Trophoblast cell (in vitro differentiated cells and primary cell): ENCODE results near the gene TPCN1.

Experiments
- DNase-seq, 2 donors: peaks; one replicate each; pipeline ENCODE4 v3.0.0-alpha.2; 2016
- H2AFZ ChIP-seq: 2 replicates; pipeline ENCODE4 v1.6.1; 2013; ENCODE audit warnings: low read length, moderate library complexity, mild to moderate bottlenecking; ENCODE audit not compliant: insufficient read depth, poor library complexity
- H2AK5ac ChIP-seq: 2 replicates; pipeline ENCODE4 v1.6.1; 2013; ENCODE audit warnings: mild to moderate bottlenecking, low read length
- H2BK120ac ChIP-seq: 2 replicates; pipeline ENCODE4 v1.6.1; 2013; ENCODE audit warnings: low read length, mild to moderate bottlenecking, moderate library complexity; ENCODE audit not compliant: insufficient read depth, poor library complexity
- H2BK12ac ChIP-seq: 2 replicates; pipeline ENCODE4 v1.6.1; 2013; ENCODE audit warnings: mild to moderate bottlenecking, low read length, moderate library complexity
- H2BK5ac ChIP-seq: 2 replicates; pipeline ENCODE4 v1.6.1; 2013; ENCODE audit warnings: low read length, low read depth, moderate library complexity, mild to moderate bottlenecking; ENCODE audit not compliant: poor library complexity
- H3K14ac ChIP-seq: 2 replicates; pipeline ENCODE4 v1.6.1; 2013; ENCODE audit warnings: mild to moderate bottlenecking, low read length
- H3K18ac ChIP-seq: 2 replicates; pipeline ENCODE4 v1.6.1; 2013; ENCODE audit warnings: mild to moderate bottlenecking, low read length
- H3K23ac ChIP-seq: 2 replicates; pipeline ENCODE4 v1.6.1; 2013; ENCODE audit warnings: low read length
- H3K27ac ChIP-seq: 2 replicates; pipeline ENCODE4 v1.5.1; 2013; ENCODE audit warnings: low read depth, mild to moderate bottlenecking, inconsistent platforms, low read length, moderate library complexity
- H3K27me3 ChIP-seq: 2 replicates; pipeline ENCODE4 v1.6.1; 2013; ENCODE audit warnings: inconsistent platforms, mild to moderate bottlenecking, low read length, moderate library complexity; ENCODE audit not compliant: insufficient read depth
- H3K36me3 ChIP-seq, 2 experiments: 1 replicate in 1 of 2; 2 replicates in 1 of 2; pipeline ENCODE4 v1.6.1; 2013; ENCODE audit warnings: low read length in 2 of 2, mild to moderate bottlenecking in 2 of 2, moderate library complexity in 1 of 2; ENCODE audit not compliant: insufficient read depth in 2 of 2, control insufficient read depth in 1 of 2
- H3K4ac ChIP-seq: 2 replicates; pipeline ENCODE4 v1.6.1; 2013; ENCODE audit warnings: low read depth, mild to moderate bottlenecking, low read length, moderate library complexity
- H3K4me1 ChIP-seq, 2 experiments: 1 replicate in 1 of 2; 2 replicates in 1 of 2; pipeline ENCODE4 v1.6.1; 2013; ENCODE audit warnings: low read length in 2 of 2, mild to moderate bottlenecking in 2 of 2, moderate library complexity in 1 of 2; ENCODE audit not compliant: insufficient read depth in 2 of 2, control insufficient read depth in 1 of 2
- H3K4me2 ChIP-seq: 2 replicates; pipeline ENCODE4 v1.6.1; 2013; ENCODE audit warnings: inconsistent platforms, mild to moderate bottlenecking, low read length, moderate library complexity
- H3K4me3 ChIP-seq: 2 replicates; pipeline ENCODE4 v1.5.1; 2013; ENCODE audit warnings: mild to moderate bottlenecking, low read depth, low read length, inconsistent platforms
- H3K79me1 ChIP-seq: one replicate; pipeline ENCODE4 v1.6.1; 2013; ENCODE audit warnings: low read length
- H3K79me2 ChIP-seq: 2 replicates; pipeline ENCODE4 v1.6.1; 2013; ENCODE audit warnings: low read length, mild to moderate bottlenecking; ENCODE audit not compliant: control insufficient read depth, insufficient read depth, poor library complexity
- H3K9ac ChIP-seq: 2 replicates; pipeline ENCODE4 v1.6.1; 2013; ENCODE audit warnings: mild to moderate bottlenecking, low read length
- H3K9me3 ChIP-seq: 2 replicates; pipeline ENCODE4 v1.6.1; 2013; ENCODE audit warnings: low read depth, mild to moderate bottlenecking, control low read depth, inconsistent platforms, low read length; ENCODE audit not compliant: insufficient read depth
- H4K12ac ChIP-seq: 2 replicates; pipeline ENCODE4 v1.6.1; 2013; ENCODE audit warnings: low read depth, mild to moderate bottlenecking, low read length, moderate library complexity
- H4K8ac ChIP-seq: 2 replicates; pipeline ENCODE4 v1.6.1; 2013; ENCODE audit warnings: low read depth, mild to moderate bottlenecking, low read length, moderate library complexity
- H4K91ac ChIP-seq: one replicate; pipeline ENCODE4 v1.6.1; 2013; ENCODE audit warnings: low read depth, mild to moderate bottlenecking, low read length, moderate library complexity
- WGBS: extraction: QIAGEN DNeasy Blood & Tissue Kit; methylation state at CpG from one replicate; pipeline ENCODE4 v1.1.7; 2013; ENCODE audit warnings: missing lambda C conversion rate; ENCODE audit not compliant: insufficient read length, insufficient coverage; ENCODE audit errors: extremely low coverage; 5-methylcytosine and 5-hydroxymethylcytosine counted together

Gene TPCN1

DNA sequence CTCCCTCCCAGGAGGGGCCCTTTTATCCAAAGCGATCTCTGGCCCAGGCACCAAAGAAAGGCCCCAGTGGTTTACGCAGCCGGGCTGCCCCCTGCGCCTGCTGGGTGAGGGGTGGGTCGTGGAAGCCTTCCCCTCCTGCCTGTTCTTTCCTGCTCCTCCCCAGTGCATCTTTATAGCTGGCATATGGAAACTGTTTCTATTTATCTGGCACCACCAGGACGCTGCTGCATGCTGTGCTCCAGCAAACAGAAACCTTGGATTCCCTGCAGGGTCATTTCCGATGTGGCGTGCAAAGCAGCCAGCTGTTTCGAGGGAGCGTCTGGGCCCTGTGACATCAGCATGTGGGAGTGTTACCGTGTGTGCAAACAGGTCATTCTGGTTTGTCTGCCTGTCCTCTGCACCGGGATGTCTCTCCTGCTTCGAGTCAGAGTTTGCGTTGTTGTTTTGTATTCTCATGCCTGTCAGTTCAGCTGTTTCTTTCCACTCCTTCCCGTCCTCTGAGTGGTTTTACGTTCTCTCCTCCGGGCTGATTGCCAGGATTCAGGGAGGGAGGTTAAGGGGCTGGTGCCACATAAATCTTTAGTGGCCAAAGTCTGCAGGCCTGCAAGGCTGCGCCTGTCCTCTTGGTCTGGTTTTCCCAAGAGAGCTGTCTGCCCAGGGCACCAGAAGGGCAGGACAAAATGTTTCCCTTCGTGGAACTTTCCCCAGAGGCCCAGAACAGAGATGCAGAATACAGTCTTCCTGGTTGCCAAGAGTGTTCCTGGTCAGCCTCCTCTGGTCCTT lies 24.6 kb downstream of the TPCN1 start:
- H3K4me2 ChIP-seq = peak overlapping the region; percentile 85
- peaks cover 40 to 44% of the 10 kb centered on the region in 2 experiments for H3K4me1 ChIP-seq
- peak overlapping the region; percentile 79 for H3K14ac ChIP-seq
- peak overlapping the region; percentile 33 for H2AK5ac ChIP-seq
- no peak overlapping the region for H3K4me3 ChIP-seq
- H3K79me2 ChIP-seq = peaks cover 10% of the 10 kb centered on the region
- no peaks in the 10 kb centered on the region for H3K27me3 ChIP-seq
- H3K79me1 ChIP-seq = peaks cover 47% of the 10 kb centered on the region
- peak overlapping the region; percentile 77 for H3K4ac ChIP-seq
- H3K18ac ChIP-seq = peak overlapping the region; percentile 82
- peak overlapping the region; percentile 92 for H2BK5ac ChIP-seq
- H4K8ac ChIP-seq = peak overlapping the region; percentile 80
- H2BK12ac ChIP-seq = peak overlapping the region; percentile 59
- no peak overlapping the region for H3K9ac ChIP-seq
- H3K23ac ChIP-seq = no peak overlapping the region
- H2AFZ ChIP-seq = peak overlapping the region; percentile 37
- H3K36me3 ChIP-seq = peaks cover 2 to 14% of the 10 kb centered on the region in 2 experiments
- H2BK120ac ChIP-seq = peak overlapping the region; percentile 96
- peak overlapping the region; percentile 91 for H4K91ac ChIP-seq
- no peaks in the 10 kb centered on the region for H3K9me3 ChIP-seq
- peak; percentile 97 to 98 for DNase-seq
- no CpG with 5 or more reads among the region's 19 CpGs for WGBS
- peak overlapping the region; percentile 57 for H4K12ac ChIP-seq
- H3K27ac ChIP-seq = peak overlapping the region; percentile 96

GRCh38 chr12:113246478-113247122 lies 25.3 kb downstream of the TPCN1 start:
- Histone ChIP-seq H3K4me3 (no peak overlapping the region), H2BK120ac (peak overlapping the region; percentile 69), H2BK5ac (peak overlapping the region; percentile 82), H3K23ac (no peak overlapping the region), H3K9ac (no peak overlapping the region), H3K4me1 (peaks cover 38 to 41% of the 10 kb centered on the region in 2 experiments), H3K27ac (peak overlapping the region; percentile 96), H3K4ac (peak overlapping the region; percentile 7), H3K4me2 (peak overlapping the region; percentile 85), H4K8ac (peak overlapping the region; percentile 56), H3K18ac (peak overlapping the region; percentile 62), H2AFZ (peak overlapping the region; percentile 27), H2BK12ac (peak overlapping the region; percentile 59), H3K27me3 (no peaks in the 10 kb centered on the region), H3K14ac (peak overlapping the region; percentile 60), H2AK5ac (peak overlapping the region; percentile 33), H3K79me1 (peaks cover 46% of the 10 kb centered on the region), H3K9me3 (no peaks in the 10 kb centered on the region), H3K79me2 (peaks cover 10% of the 10 kb centered on the region), H4K12ac (no peak overlapping the region), H3K36me3 (peaks cover 2 to 14% of the 10 kb centered on the region in 2 experiments), H4K91ac (peak overlapping the region; percentile 84)
- peak; percentile 24 to 66 for DNase-seq
- WGBS = no CpG with 5 or more reads among the region's 18 CpGs

DNA sequence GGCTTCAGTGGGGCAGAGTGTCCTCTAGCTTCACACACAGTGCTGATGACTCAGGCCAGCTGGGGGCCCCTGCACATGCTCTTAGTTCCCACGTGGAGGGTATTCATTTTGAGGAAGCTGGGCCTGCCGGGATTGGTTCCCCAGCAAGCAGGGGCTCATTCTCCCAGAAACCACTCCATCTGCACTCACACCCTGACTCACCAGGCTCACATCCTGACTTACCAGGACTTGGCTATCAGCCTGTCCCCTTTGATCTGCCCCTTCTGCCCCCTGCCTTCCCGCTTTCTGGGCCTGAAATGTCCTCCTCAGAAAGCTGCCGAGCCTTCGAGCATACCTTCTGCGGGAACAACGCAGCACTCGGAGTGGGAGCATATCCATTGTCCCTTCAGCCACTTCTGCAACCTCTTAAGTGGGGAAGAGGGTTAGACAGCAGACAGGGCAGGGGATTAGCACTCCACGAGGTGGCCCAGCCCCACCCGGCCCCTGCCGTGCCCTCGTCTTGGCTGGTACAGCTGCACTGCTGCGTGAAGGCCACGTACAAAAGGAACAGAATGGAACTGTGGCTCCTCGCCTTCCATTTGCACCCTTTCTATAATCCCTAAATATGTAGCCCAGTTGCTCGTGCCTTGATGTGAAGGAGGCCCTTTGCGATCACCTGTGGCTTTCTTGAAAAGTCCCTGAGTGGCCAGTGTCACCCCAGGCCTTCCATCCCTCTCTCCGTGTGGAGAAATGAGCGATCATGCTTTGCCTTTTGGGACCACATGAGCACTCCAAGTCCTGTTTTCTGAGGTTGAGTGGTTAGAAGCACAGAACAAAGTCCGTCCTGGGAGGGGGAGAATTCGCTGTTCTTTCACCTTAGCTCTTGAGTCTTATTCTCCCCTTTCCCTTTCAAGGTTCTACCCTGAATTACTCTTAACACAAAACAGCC lies 26.1 kb downstream of the TPCN1 start:
- Histone ChIP-seq H4K12ac (peak overlapping the region; percentile 31), H2AFZ (peak overlapping the region; percentile 27), H3K79me1 (peaks cover 47% of the 10 kb centered on the region), H3K23ac (no peak overlapping the region), H3K36me3 (peaks cover 2 to 14% of the 10 kb centered on the region in 2 experiments), H3K4me1 (peaks cover 40 to 45% of the 10 kb centered on the region in 2 experiments), H2AK5ac (peak overlapping the region; percentile 33), H3K9me3 (no peaks in the 10 kb centered on the region), H4K8ac (peak overlapping the region; percentile 56), H3K27ac (peak overlapping the region; percentile 96), H3K79me2 (peaks cover 13% of the 10 kb centered on the region), H4K91ac (peak overlapping the region; percentile 84), H3K14ac (peak overlapping the region; percentile 60), H3K9ac (no peak overlapping the region), H2BK120ac (peak overlapping the region; percentile 69), H3K27me3 (no peaks in the 10 kb centered on the region), H3K4ac (peak overlapping the region; percentile 7), H2BK12ac (peak overlapping the region; percentile 59), H3K4me3 (no peak overlapping the region), H3K18ac (peak overlapping the region; percentile 62), H2BK5ac (peak overlapping the region; percentile 82), H3K4me2 (no peak overlapping the region)
- peak in 1 of 2 donors; percentile 12 for DNase-seq
- WGBS = no CpG with 5 or more reads among the region's 21 CpGs
